Measurements from ENCODE around the gene FBXO48.

DNA sequence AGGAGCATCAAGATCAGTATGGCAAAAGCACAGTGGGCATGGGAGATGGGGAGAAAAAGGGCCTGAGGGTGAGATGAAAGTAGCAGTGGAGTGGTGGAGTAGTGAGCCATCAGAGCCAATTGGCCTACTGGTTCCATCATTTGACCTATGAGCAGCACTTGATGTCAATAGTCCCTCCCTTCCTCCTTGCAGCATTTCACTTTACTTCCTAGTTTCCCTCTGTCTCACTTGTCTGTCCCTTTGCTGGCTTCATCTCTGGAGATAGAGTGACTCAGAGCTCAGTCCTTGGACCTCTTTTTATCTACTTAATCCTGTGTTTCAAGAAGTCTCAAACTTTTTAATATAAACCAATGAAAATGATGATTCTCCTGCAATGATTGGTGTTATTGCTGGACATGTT, 32.1 kb downstream of the FBXO48 start:
- TF ChIP-seq, protein P1, sequence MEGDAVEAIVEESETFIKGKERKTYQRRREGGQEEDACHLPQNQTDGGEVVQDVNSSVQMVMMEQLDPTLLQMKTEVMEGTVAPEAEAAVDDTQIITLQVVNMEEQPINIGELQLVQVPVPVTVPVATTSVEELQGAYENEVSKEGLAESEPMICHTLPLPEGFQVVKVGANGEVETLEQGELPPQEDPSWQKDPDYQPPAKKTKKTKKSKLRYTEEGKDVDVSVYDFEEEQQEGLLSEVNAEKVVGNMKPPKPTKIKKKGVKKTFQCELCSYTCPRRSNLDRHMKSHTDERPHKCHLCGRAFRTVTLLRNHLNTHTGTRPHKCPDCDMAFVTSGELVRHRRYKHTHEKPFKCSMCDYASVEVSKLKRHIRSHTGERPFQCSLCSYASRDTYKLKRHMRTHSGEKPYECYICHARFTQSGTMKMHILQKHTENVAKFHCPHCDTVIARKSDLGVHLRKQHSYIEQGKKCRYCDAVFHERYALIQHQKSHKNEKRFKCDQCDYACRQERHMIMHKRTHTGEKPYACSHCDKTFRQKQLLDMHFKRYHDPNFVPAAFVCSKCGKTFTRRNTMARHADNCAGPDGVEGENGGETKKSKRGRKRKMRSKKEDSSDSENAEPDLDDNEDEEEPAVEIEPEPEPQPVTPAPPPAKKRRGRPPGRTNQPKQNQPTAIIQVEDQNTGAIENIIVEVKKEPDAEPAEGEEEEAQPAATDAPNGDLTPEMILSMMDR (IDR thresholded peaks at IDR 0.05) = no peak
- no peak for TF ChIP-seq POLR2A (IDR thresholded peaks at IDR 0.05)

Data from esophagus squamous epithelium (tissue), 4 donors.